Brain microvascular endothelial cell (primary cell): Measurements from ENCODE around the gene ZNF653.

ENCODE experiments used
- DNase-seq: peaks from one replicate; pipeline ENCODE4 v3.0.0-alpha.2; 2020
- H3K27ac ChIP-seq: fragments of 250-450 bp; sonication (Bioruptor Pico); 2 replicates; pipeline ENCODE4 v1.5.1; 2020; ENCODE audit warnings: mild to moderate bottlenecking, moderate library complexity
- H3K27me3 ChIP-seq: fragments of 250-450 bp; sonication (Bioruptor Pico); replicated peaks from 2 replicates; pipeline ENCODE4 v1.5.1; 2020; ENCODE audit warnings: mild to moderate bottlenecking
- H3K36me3 ChIP-seq: fragments of 250-450 bp; sonication (Bioruptor Pico); replicated peaks from 2 replicates; pipeline ENCODE4 v1.5.1; 2020; ENCODE audit warnings: mild to moderate bottlenecking
- H3K4me3 ChIP-seq: 2 replicates; pipeline ENCODE4 v1.5.1; 2011; ENCODE audit warnings: low read depth, mild to moderate bottlenecking, control low read depth, low read length, moderate library complexity
- CTCF ChIP-seq: IDR thresholded peaks from 2 replicates; pipeline ENCODE4 v1.5.1; 2011; ENCODE audit warnings: low read depth, mild to moderate bottlenecking, moderate library complexity, low read length, control low read depth, inconsistent platforms; ENCODE audit errors: missing control alignments
- in situ Hi-C: cut with HindIII; loops from 2 replicates; pipeline ENCODE4 v1.10.0; 2017; ENCODE audit warnings: low sequenced_read_pairs, low pct_ligation_motif_present

The ZNF653 gene

GRCh38 chr19:11499220-11499726 is 6.4 kb downstream of the ZNF653 start:
- Histone ChIP-seq H3K27ac (no peak overlapping the region), H3K27me3 (no peaks in the 10 kb centered on the region), H3K36me3 (peaks cover 8% of the 10 kb centered on the region), H3K4me3 (no peak overlapping the region)
- DNase-seq, result no peak
- no peak for TF ChIP-seq CTCF
- in situ Hi-C loops, result no loop called here

GRCh38 chr19:11496391-11497163 is 9.1 kb downstream of the ZNF653 start:
- peak; percentile 84 for DNase-seq
- Histone ChIP-seq H3K36me3 (peaks cover 11% of the 10 kb centered on the region), H3K27ac (no peak overlapping the region), H3K4me3 (no peak overlapping the region), H3K27me3 (no peaks in the 10 kb centered on the region)
- TF ChIP-seq CTCF, result peak; percentile 89
- in situ Hi-C loops, result no loop called here

GRCh38 chr19:11495885-11496284 is 9.8 kb downstream of the ZNF653 start:
- Histone ChIP-seq H3K36me3 (peaks cover 11% of the 10 kb centered on the region), H3K4me3 (no peak overlapping the region), H3K27ac (no peak overlapping the region), H3K27me3 (no peaks in the 10 kb centered on the region)
- TF ChIP-seq CTCF, result no peak
- in situ Hi-C loops, result no loop called here
- no peak for DNase-seq

- Histone ChIP-seq H3K4me3 (no peak overlapping the region), H3K36me3 (peaks cover 11% of the 10 kb centered on the region), H3K27me3 (no peaks in the 10 kb centered on the region), H3K27ac (no peak overlapping the region)
- TF ChIP-seq CTCF, result no peak
- no peak for DNase-seq
- in situ Hi-C loops, result no loop called here
Measured at GRCh38 chr19:11495481-11495880, 10.2 kb downstream of the ZNF653 start.

GRCh38 chr19:11494634-11495285 is 10.9 kb downstream of the ZNF653 start:
- in situ Hi-C loops, result no loop called here
- no peaks in the 10 kb centered on the region for H3K27me3 ChIP-seq
- no peak for TF ChIP-seq CTCF
- H3K27ac ChIP-seq, result no peak overlapping the region
- H3K36me3 ChIP-seq, result peaks cover 11% of the 10 kb centered on the region
- no peak for DNase-seq
- no peak overlapping the region for H3K4me3 ChIP-seq
